Fibroblast of skin of left biceps (primary cell): Measurements from ENCODE around the gene GABRB3.

Experiments used
- DNase-seq, 2 experiments: peaks; one replicate each; pipeline ENCODE4 v3.0.0-alpha.2; 2013; ENCODE audit warnings: low read depth in 2 of 2

Gene GABRB3

GRCh38 chr15:26676115-26676514, 96.8 kb downstream of the GABRB3 start:
- DNase-seq, result no peak

GRCh38 chr15:26674467-26674866, 98.4 kb downstream of the GABRB3 start:
- DNase-seq, result no peak

GRCh38 chr15:26673445-26673844, 99.4 kb downstream of the GABRB3 start:
- DNase-seq, result no peak

- no peak for DNase-seq
Measured at GRCh38 chr15:26670116-26670515, 102.8 kb downstream of the GABRB3 start.

- no peak for DNase-seq
Measured at GRCh38 chr15:26667222-26667988, 105.5 kb downstream of the GABRB3 start.

GRCh38 chr15:26665957-26666791, 106.7 kb downstream of the GABRB3 start:
- no peak for DNase-seq

- DNase-seq, result no peak
Measured at GRCh38 chr15:26662283-26662682, 110.6 kb downstream of the GABRB3 start.

GRCh38 chr15:26661748-26662147, 111.1 kb downstream of the GABRB3 start:
- DNase-seq, result no peak

GRCh38 chr15:26661107-26661506, 111.8 kb downstream of the GABRB3 start:
- DNase-seq, result no peak

- no peak for DNase-seq
Measured at GRCh38 chr15:26660241-26660640, 112.6 kb downstream of the GABRB3 start.

- DNase-seq, result no peak
Measured at GRCh38 chr15:26658290-26658689, 114.6 kb downstream of the GABRB3 start.

- DNase-seq, result no peak
Measured at GRCh38 chr15:26656080-26656479, 116.8 kb downstream of the GABRB3 start.

- no peak for DNase-seq
Measured at GRCh38 chr15:26651909-26652308, 121.0 kb downstream of the GABRB3 start.

GRCh38 chr15:26648676-26649075, 124.2 kb downstream of the GABRB3 start:
- DNase-seq, result no peak

- no peak for DNase-seq
Measured at GRCh38 chr15:26644948-26645347, 127.9 kb downstream of the GABRB3 start.

GRCh38 chr15:26641144-26641543, 131.7 kb downstream of the GABRB3 start:
- DNase-seq, result no peak

- no peak for DNase-seq
Measured at GRCh38 chr15:26640601-26641000, 132.3 kb downstream of the GABRB3 start.

- no peak for DNase-seq
Measured at GRCh38 chr15:26639966-26640365, 132.9 kb downstream of the GABRB3 start.

- DNase-seq, result no peak
Measured at GRCh38 chr15:26635614-26636013, 137.3 kb downstream of the GABRB3 start.

GRCh38 chr15:26635105-26635504, 137.8 kb downstream of the GABRB3 start:
- no peak for DNase-seq

- DNase-seq, result no peak
Measured at GRCh38 chr15:26634319-26634718, 138.5 kb downstream of the GABRB3 start.

GRCh38 chr15:26632500-26632899, 140.4 kb downstream of the GABRB3 start:
- no peak for DNase-seq

GRCh38 chr15:26631894-26632293, 141.0 kb downstream of the GABRB3 start:
- DNase-seq, result no peak
